ENCODE data around the gene VOPP1.

VOPP1 gene

GRCh38 chr7:55457801-55458200 is 114.5 kb downstream of the VOPP1 start:
- no peak for DNase-seq

GRCh38 chr7:55452971-55453370 is 119.3 kb downstream of the VOPP1 start:
- DNase-seq: no peak

- no peak for DNase-seq
These were observed 122.2 kb downstream of the VOPP1 start for GRCh38 chr7:55449992-55450535.

- no peak for DNase-seq
These were observed 122.9 kb downstream of the VOPP1 start for GRCh38 chr7:55449205-55449991.

- DNase-seq: no peak
These were observed 123.8 kb downstream of the VOPP1 start for GRCh38 chr7:55448526-55448925.

GRCh38 chr7:55444786-55445185 is 127.5 kb downstream of the VOPP1 start:
- DNase-seq: no peak

GRCh38 chr7:55441774-55442522 is 130.4 kb downstream of the VOPP1 start:
- no peak for DNase-seq

GRCh38 chr7:55441002-55441401 is 131.3 kb downstream of the VOPP1 start:
- no peak for DNase-seq

- no peak for DNase-seq
These were observed 132.1 kb downstream of the VOPP1 start for GRCh38 chr7:55440040-55440690.

- DNase-seq: no peak
These were observed 132.7 kb downstream of the VOPP1 start for GRCh38 chr7:55439627-55440026.

- DNase-seq: no peak
These were observed 133.4 kb downstream of the VOPP1 start for GRCh38 chr7:55438757-55439525.

GRCh38 chr7:55438085-55438756 is 134.1 kb downstream of the VOPP1 start:
- DNase-seq: no peak

GRCh38 chr7:55437375-55437774 is 134.9 kb downstream of the VOPP1 start:
- no peak for DNase-seq

GRCh38 chr7:55436457-55436856 is 135.8 kb downstream of the VOPP1 start:
- no peak for DNase-seq

- DNase-seq: no peak
These were observed 136.8 kb downstream of the VOPP1 start for GRCh38 chr7:55435466-55435865.

GRCh38 chr7:55432939-55433784 is 139.1 kb downstream of the VOPP1 start:
- no peak for DNase-seq

GRCh38 chr7:55432506-55432905 is 139.8 kb downstream of the VOPP1 start:
- DNase-seq: no peak

GRCh38 chr7:55431898-55432297 is 140.4 kb downstream of the VOPP1 start:
- DNase-seq: no peak

GRCh38 chr7:55429835-55430499 is 142.3 kb downstream of the VOPP1 start:
- no peak for DNase-seq

- no peak for DNase-seq
These were observed 144.5 kb downstream of the VOPP1 start for GRCh38 chr7:55427800-55428199.

GRCh38 chr7:55427342-55427741 is 145.0 kb downstream of the VOPP1 start:
- no peak for DNase-seq

All from activated naive CD4-positive, alpha-beta T cell (primary cell).